ENCODE data around the gene KIRREL3. TPM values are rescaled to one million over a fixed set of nuclear protein-coding genes. Genes with fewer than 3 reads are reported as not detected.
A peak's percentile ranks its signal among the peaks of the same experiment; 100 is the strongest.

Gene KIRREL3
- polyA plus RNA-seq (2013, experiment 1 of 2), result 0.03 TPM
- 0.01 TPM for polyA plus RNA-seq (2013, experiment 2 of 2)

- Histone ChIP-seq H3K4me1 (ENCODE audit: control insufficient read depth, low read depth, low read length) (peaks cover 3% of the 10 kb centered on the region), H3K79me2 (ENCODE audit: control insufficient read depth, insufficient read depth, low read length) (no peaks in the 10 kb centered on the region), H3K23ac (ENCODE audit: low read length) (no peak within 1 kb of the TSS), H3K4me2 (ENCODE audit: low read length) (peak within 1 kb of the TSS; percentile 56), H3K79me1 (ENCODE audit: low read length) (no peaks in the 10 kb centered on the region), H4K5ac (ENCODE audit: low read length) (no peak within 1 kb of the TSS), H3K56ac (ENCODE audit: low read length) (peak within 1 kb of the TSS; percentile 22), H2BK15ac (replicated peaks; ENCODE audit: low read depth) (no peak within 1 kb of the TSS), H2BK120ac (ENCODE audit: low read depth, low read length) (no peak within 1 kb of the TSS), H3K18ac (ENCODE audit: low read length) (no peak within 1 kb of the TSS), H3K9ac (ENCODE audit: low read length) (no peak within 1 kb of the TSS), H3K36me3 (ENCODE audit: control insufficient read depth, insufficient read depth, low read length) (no peaks in the 10 kb centered on the region), H3K4ac (ENCODE audit: low read depth, low read length) (no peak within 1 kb of the TSS), H2BK5ac (ENCODE audit: low read length) (no peak within 1 kb of the TSS), H3K4me3 (ENCODE audit: low read length) (no peak within 1 kb of the TSS), H4K8ac (ENCODE audit: low read depth, low read length) (no peak within 1 kb of the TSS), H3K27me3 (ENCODE audit: insufficient read depth, low read length, poor library complexity) (peaks cover 38% of the 10 kb centered on the region), H3K27ac (ENCODE audit: low read depth, low read length) (no peak within 1 kb of the TSS), H2AK5ac (ENCODE audit: low read length) (no peak within 1 kb of the TSS)
- DNase-seq, result peak; percentile 48
- WGBS (ENCODE audit: extremely low coverage, insufficient coverage, low lambda C conversion rate), result no CpG with 5 or more reads among the region's 42 CpGs
Measured at GRCh38 chr11:127000291-127000968, at the start of gene KIRREL3. TSS of gene KIRREL3 (minus strand) at chr11:127000770.

- H3K79me2 ChIP-seq (ENCODE audit: control insufficient read depth, insufficient read depth, low read length), result no peaks in the 10 kb centered on the region
- H3K4me3 ChIP-seq (ENCODE audit: low read length), result no peak overlapping the region
Measured at GRCh38 chr11:127050186-127050585, 49.6 kb upstream of the KIRREL3 start.

DNA sequence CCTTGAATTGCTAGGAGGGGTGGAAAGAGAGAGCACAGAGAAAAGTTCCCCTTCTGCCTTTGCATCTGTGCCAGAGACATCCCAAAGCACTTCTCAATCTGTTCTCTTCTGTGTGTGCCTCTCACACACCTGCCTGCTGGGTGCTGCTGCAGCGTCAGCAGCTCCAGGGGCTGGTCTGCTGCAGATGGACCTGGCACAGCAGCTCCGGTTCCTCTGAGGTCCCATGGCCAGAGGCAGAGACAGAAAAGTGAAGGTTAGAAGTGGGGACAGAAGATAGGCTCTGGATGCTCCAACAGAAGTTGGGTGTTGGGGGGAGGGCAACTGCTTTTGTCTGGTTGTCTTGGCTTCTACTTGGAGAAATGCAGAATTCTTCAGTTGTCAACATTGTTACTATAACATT lies 48.9 kb upstream of the KIRREL3 start:
- Histone ChIP-seq H4K5ac (ENCODE audit: low read length) (no peak overlapping the region), H3K79me2 (ENCODE audit: control insufficient read depth, insufficient read depth, low read length) (no peaks in the 10 kb centered on the region), H2BK15ac (replicated peaks; ENCODE audit: low read depth) (no peak overlapping the region), H3K79me1 (ENCODE audit: low read length) (no peaks in the 10 kb centered on the region), H2AK5ac (ENCODE audit: low read length) (no peak overlapping the region), H3K4me1 (ENCODE audit: control insufficient read depth, low read depth, low read length) (no peaks in the 10 kb centered on the region), H3K9ac (ENCODE audit: low read length) (no peak overlapping the region), H2BK5ac (ENCODE audit: low read length) (no peak overlapping the region), H3K36me3 (ENCODE audit: control insufficient read depth, insufficient read depth, low read length) (no peaks in the 10 kb centered on the region), H3K4me3 (ENCODE audit: low read length) (no peak overlapping the region), H3K18ac (ENCODE audit: low read length) (no peak overlapping the region), H3K4ac (ENCODE audit: low read depth, low read length) (no peak overlapping the region), H3K4me2 (ENCODE audit: low read length) (no peak overlapping the region), H4K8ac (ENCODE audit: low read depth, low read length) (no peak overlapping the region), H3K23ac (ENCODE audit: low read length) (no peak overlapping the region), H3K27me3 (ENCODE audit: insufficient read depth, low read length, poor library complexity) (no peaks in the 10 kb centered on the region), H3K27ac (ENCODE audit: low read depth, low read length) (no peak overlapping the region), H2BK120ac (ENCODE audit: low read depth, low read length) (no peak overlapping the region), H3K56ac (ENCODE audit: low read length) (no peak overlapping the region)
- WGBS (ENCODE audit: extremely low coverage, insufficient coverage, low lambda C conversion rate), result no CpG with 5 or more reads among the region's 2 CpGs
- DNase-seq, result no peak

More at GRCh38 chr11:127050186-127050585, 49.6 kb upstream of the KIRREL3 start:
- Histone ChIP-seq H3K18ac (ENCODE audit: low read length) (no peak overlapping the region), H2BK120ac (ENCODE audit: low read depth, low read length) (no peak overlapping the region), H4K8ac (ENCODE audit: low read depth, low read length) (no peak overlapping the region), H3K27me3 (ENCODE audit: insufficient read depth, low read length, poor library complexity) (no peaks in the 10 kb centered on the region), H3K4me1 (ENCODE audit: control insufficient read depth, low read depth, low read length) (no peaks in the 10 kb centered on the region), H3K79me1 (ENCODE audit: low read length) (no peaks in the 10 kb centered on the region), H2BK15ac (replicated peaks; ENCODE audit: low read depth) (no peak overlapping the region), H3K36me3 (ENCODE audit: control insufficient read depth, insufficient read depth, low read length) (no peaks in the 10 kb centered on the region), H3K4ac (ENCODE audit: low read depth, low read length) (no peak overlapping the region), H3K27ac (ENCODE audit: low read depth, low read length) (no peak overlapping the region), H4K5ac (ENCODE audit: low read length) (no peak overlapping the region), H2AK5ac (ENCODE audit: low read length) (no peak overlapping the region), H2BK5ac (ENCODE audit: low read length) (no peak overlapping the region), H3K56ac (ENCODE audit: low read length) (no peak overlapping the region), H3K4me2 (ENCODE audit: low read length) (no peak overlapping the region), H3K23ac (ENCODE audit: low read length) (no peak overlapping the region), H3K9ac (ENCODE audit: low read length) (no peak overlapping the region)
- no peak for DNase-seq
- no CpG with 5 or more reads among the region's 1 CpG for WGBS (ENCODE audit: extremely low coverage, insufficient coverage, low lambda C conversion rate)

GRCh38 chr11:127044535-127044934 lies 44.0 kb upstream of the KIRREL3 start:
- Histone ChIP-seq H3K4me3 (ENCODE audit: low read length) (no peak overlapping the region), H2BK5ac (ENCODE audit: low read length) (no peak overlapping the region), H3K4ac (ENCODE audit: low read depth, low read length) (no peak overlapping the region), H3K27me3 (ENCODE audit: insufficient read depth, low read length, poor library complexity) (no peaks in the 10 kb centered on the region), H3K79me1 (ENCODE audit: low read length) (no peaks in the 10 kb centered on the region), H3K36me3 (ENCODE audit: control insufficient read depth, insufficient read depth, low read length) (no peaks in the 10 kb centered on the region), H3K79me2 (ENCODE audit: control insufficient read depth, insufficient read depth, low read length) (no peaks in the 10 kb centered on the region), H3K18ac (ENCODE audit: low read length) (no peak overlapping the region), H3K23ac (ENCODE audit: low read length) (no peak overlapping the region), H3K4me2 (ENCODE audit: low read length) (no peak overlapping the region), H3K4me1 (ENCODE audit: control insufficient read depth, low read depth, low read length) (no peaks in the 10 kb centered on the region), H2BK120ac (ENCODE audit: low read depth, low read length) (no peak overlapping the region), H2AK5ac (ENCODE audit: low read length) (no peak overlapping the region), H3K56ac (ENCODE audit: low read length) (no peak overlapping the region), H3K27ac (ENCODE audit: low read depth, low read length) (no peak overlapping the region), H2BK15ac (replicated peaks; ENCODE audit: low read depth) (no peak overlapping the region), H3K9ac (ENCODE audit: low read length) (no peak overlapping the region), H4K5ac (ENCODE audit: low read length) (no peak overlapping the region), H4K8ac (ENCODE audit: low read depth, low read length) (no peak overlapping the region)
- DNase-seq, result no peak
- no CpG with 5 or more reads among the region's 1 CpG for WGBS (ENCODE audit: extremely low coverage, insufficient coverage, low lambda C conversion rate)

GRCh38 chr11:127042445-127042844 lies 41.9 kb upstream of the KIRREL3 start:
- H2BK15ac ChIP-seq (replicated peaks; ENCODE audit: low read depth), result no peak overlapping the region
- H3K79me1 ChIP-seq (ENCODE audit: low read length), result no peaks in the 10 kb centered on the region
- H3K23ac ChIP-seq (ENCODE audit: low read length), result no peak overlapping the region
- H2BK5ac ChIP-seq (ENCODE audit: low read length), result no peak overlapping the region
- no peaks in the 10 kb centered on the region for H3K4me1 ChIP-seq (ENCODE audit: control insufficient read depth, low read depth, low read length)
- H3K4ac ChIP-seq (ENCODE audit: low read depth, low read length), result no peak overlapping the region
- no peak overlapping the region for H3K9ac ChIP-seq (ENCODE audit: low read length)
- no peak overlapping the region for H4K5ac ChIP-seq (ENCODE audit: low read length)
- no peak overlapping the region for H3K18ac ChIP-seq (ENCODE audit: low read length)
- no peaks in the 10 kb centered on the region for H3K27me3 ChIP-seq (ENCODE audit: insufficient read depth, low read length, poor library complexity)
- H3K36me3 ChIP-seq (ENCODE audit: control insufficient read depth, insufficient read depth, low read length), result no peaks in the 10 kb centered on the region
- H3K4me3 ChIP-seq (ENCODE audit: low read length), result no peak overlapping the region
- WGBS (ENCODE audit: extremely low coverage, insufficient coverage, low lambda C conversion rate), result no CpG with 5 or more reads among the region's 1 CpG
- no peak overlapping the region for H4K8ac ChIP-seq (ENCODE audit: low read depth, low read length)
- no peak for DNase-seq
- no peak overlapping the region for H3K56ac ChIP-seq (ENCODE audit: low read length)
- H3K79me2 ChIP-seq (ENCODE audit: control insufficient read depth, insufficient read depth, low read length), result no peaks in the 10 kb centered on the region
- no peak overlapping the region for H2AK5ac ChIP-seq (ENCODE audit: low read length)
- no peak overlapping the region for H3K4me2 ChIP-seq (ENCODE audit: low read length)
- H2BK120ac ChIP-seq (ENCODE audit: low read depth, low read length), result no peak overlapping the region
- no peak overlapping the region for H3K27ac ChIP-seq (ENCODE audit: low read depth, low read length)

- no peak overlapping the region for H3K4me2 ChIP-seq (ENCODE audit: low read length)
- H2BK5ac ChIP-seq (ENCODE audit: low read length), result no peak overlapping the region
- H3K36me3 ChIP-seq (ENCODE audit: control insufficient read depth, insufficient read depth, low read length), result no peaks in the 10 kb centered on the region
- no peaks in the 10 kb centered on the region for H3K27me3 ChIP-seq (ENCODE audit: insufficient read depth, low read length, poor library complexity)
- H3K4me3 ChIP-seq (ENCODE audit: low read length), result no peak overlapping the region
- H3K9ac ChIP-seq (ENCODE audit: low read length), result no peak overlapping the region
- no peaks in the 10 kb centered on the region for H3K79me1 ChIP-seq (ENCODE audit: low read length)
- H3K79me2 ChIP-seq (ENCODE audit: control insufficient read depth, insufficient read depth, low read length), result no peaks in the 10 kb centered on the region
- H4K5ac ChIP-seq (ENCODE audit: low read length), result no peak overlapping the region
- H2BK15ac ChIP-seq (replicated peaks; ENCODE audit: low read depth), result no peak overlapping the region
- no peak overlapping the region for H2BK120ac ChIP-seq (ENCODE audit: low read depth, low read length)
- no peaks in the 10 kb centered on the region for H3K4me1 ChIP-seq (ENCODE audit: control insufficient read depth, low read depth, low read length)
- no peak overlapping the region for H3K18ac ChIP-seq (ENCODE audit: low read length)
- H3K4ac ChIP-seq (ENCODE audit: low read depth, low read length), result no peak overlapping the region
- no peak overlapping the region for H2AK5ac ChIP-seq (ENCODE audit: low read length)
- WGBS (ENCODE audit: extremely low coverage, insufficient coverage, low lambda C conversion rate), result no CpG with 5 or more reads among the region's 2 CpGs
- no peak for DNase-seq
- no peak overlapping the region for H3K27ac ChIP-seq (ENCODE audit: low read depth, low read length)
- H3K56ac ChIP-seq (ENCODE audit: low read length), result no peak overlapping the region
- no peak overlapping the region for H3K23ac ChIP-seq (ENCODE audit: low read length)
- no peak overlapping the region for H4K8ac ChIP-seq (ENCODE audit: low read depth, low read length)
Measured at GRCh38 chr11:127039591-127039990, 39.0 kb upstream of the KIRREL3 start.
